ENCODE measurements around the gene PAX8.

DNA sequence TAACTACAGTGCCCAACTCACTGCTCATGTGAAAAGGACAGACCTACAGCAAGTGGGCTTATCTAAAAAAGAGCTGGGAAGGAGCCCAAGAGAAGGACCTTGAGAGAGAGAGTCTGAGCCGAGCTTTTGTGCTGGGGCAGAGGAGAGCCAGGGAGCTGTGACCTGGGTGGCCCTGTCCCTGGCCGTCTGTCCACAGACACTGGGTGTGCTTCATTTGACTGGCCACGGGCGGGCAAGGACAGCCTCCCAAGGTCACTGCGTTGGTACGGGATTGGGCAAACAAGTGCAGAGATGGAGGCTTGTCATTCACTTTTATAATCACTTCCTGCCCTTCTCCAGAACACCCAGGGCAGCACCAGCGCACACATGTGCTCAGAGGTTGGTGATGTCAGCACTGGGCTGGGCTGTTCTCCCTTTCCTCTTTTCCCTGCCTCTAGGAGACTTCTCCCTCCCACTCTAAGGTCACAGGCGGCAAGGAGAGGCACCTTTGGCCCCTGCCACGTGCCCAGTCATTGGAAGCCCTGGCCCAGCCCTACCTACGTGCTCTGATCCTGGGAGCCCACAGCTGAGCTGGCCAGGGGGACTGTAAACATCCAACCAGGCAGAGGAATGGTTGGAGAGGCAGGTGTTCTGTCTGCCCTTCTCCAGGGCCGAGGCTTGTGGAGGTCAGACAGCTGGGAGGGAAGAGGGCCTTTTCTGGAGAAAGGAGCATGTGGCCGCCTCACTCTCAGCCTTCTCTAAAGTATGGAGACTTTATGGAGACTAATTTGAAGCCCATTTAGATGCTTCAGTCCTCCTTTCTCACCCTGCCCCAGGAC, 111.4 kb downstream of the PAX8 start:
- no peak for TF ChIP-seq CTCF (tag by site-specific recombination; IDR thresholded peaks at IDR 0.05)
- TF ChIP-seq REST (tag by site-specific recombination; IDR thresholded peaks at IDR 0.05): no peak
- TF ChIP-seq ZNF341 (tag by site-specific recombination; IDR thresholded peaks at IDR 0.05; ENCODE audit: low read depth): no peak
- TF ChIP-seq SP7 (tag by site-specific recombination; IDR thresholded peaks at IDR 0.05): no peak
- TF ChIP-seq, protein P1, sequence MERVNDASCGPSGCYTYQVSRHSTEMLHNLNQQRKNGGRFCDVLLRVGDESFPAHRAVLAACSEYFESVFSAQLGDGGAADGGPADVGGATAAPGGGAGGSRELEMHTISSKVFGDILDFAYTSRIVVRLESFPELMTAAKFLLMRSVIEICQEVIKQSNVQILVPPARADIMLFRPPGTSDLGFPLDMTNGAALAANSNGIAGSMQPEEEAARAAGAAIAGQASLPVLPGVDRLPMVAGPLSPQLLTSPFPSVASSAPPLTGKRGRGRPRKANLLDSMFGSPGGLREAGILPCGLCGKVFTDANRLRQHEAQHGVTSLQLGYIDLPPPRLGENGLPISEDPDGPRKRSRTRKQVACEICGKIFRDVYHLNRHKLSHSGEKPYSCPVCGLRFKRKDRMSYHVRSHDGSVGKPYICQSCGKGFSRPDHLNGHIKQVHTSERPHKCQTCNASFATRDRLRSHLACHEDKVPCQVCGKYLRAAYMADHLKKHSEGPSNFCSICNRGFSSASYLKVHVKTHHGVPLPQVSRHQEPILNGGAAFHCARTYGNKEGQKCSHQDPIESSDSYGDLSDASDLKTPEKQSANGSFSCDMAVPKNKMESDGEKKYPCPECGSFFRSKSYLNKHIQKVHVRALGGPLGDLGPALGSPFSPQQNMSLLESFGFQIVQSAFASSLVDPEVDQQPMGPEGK (tag by site-specific recombination; IDR thresholded peaks at IDR 0.05): no peak
- TF ChIP-seq YY1 (tag by site-specific recombination; IDR thresholded peaks at IDR 0.05): no peak
- TF ChIP-seq ZNF132 (tag by site-specific recombination; IDR thresholded peaks at IDR 0.05; ENCODE audit: borderline replicate concordance): no peak
- no peak for TF ChIP-seq HOXD13 (CRISPR knock-in tag; IDR thresholded peaks at IDR 0.05; ENCODE audit: borderline replicate concordance)
- no peak for TF ChIP-seq ZNF157 (tag by site-specific recombination; IDR thresholded peaks at IDR 0.05)
